ENCODE measurements around the gene TGFBR1.

TGFBR1 gene

DNA sequence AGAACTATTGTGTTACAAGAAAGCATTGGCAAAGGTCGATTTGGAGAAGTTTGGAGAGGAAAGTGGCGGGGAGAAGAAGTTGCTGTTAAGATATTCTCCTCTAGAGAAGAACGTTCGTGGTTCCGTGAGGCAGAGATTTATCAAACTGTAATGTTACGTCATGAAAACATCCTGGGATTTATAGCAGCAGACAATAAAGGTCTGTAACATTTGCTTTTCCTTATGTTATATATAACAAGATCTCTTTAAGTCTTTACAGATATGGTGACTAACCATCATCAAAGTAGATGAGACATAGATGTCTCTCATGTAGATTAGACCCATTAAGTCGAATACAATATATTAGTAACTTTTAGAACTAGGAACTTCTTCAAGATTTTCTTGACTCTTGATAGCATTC is 33.0 kb downstream of the TGFBR1 start:
- no peak for ATAC-seq
- TF ChIP-seq, protein P1, sequence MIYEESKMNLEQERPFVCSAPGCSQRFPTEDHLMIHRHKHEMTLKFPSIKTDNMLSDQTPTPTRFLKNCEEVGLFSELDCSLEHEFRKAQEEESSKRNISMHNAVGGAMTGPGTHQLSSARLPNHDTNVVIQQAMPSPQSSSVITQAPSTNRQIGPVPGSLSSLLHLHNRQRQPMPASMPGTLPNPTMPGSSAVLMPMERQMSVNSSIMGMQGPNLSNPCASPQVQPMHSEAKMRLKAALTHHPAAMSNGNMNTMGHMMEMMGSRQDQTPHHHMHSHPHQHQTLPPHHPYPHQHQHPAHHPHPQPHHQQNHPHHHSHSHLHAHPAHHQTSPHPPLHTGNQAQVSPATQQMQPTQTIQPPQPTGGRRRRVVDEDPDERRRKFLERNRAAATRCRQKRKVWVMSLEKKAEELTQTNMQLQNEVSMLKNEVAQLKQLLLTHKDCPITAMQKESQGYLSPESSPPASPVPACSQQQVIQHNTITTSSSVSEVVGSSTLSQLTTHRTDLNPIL (CRISPR knock-in tag; IDR thresholded peaks at IDR 0.05; ENCODE audit: low read depth), result no peak
- TF ChIP-seq GLIS3 (CRISPR knock-in tag; IDR thresholded peaks at IDR 0.05), result no peak
- TF ChIP-seq ZC3H10 (CRISPR knock-in tag; IDR thresholded peaks at IDR 0.05), result no peak
- no peak for TF ChIP-seq ESRRG (CRISPR knock-in tag; IDR thresholded peaks at IDR 0.05)
- TF ChIP-seq CSDC2 (CRISPR knock-in tag; IDR thresholded peaks at IDR 0.05), result no peak
- no peak for TF ChIP-seq ZNF565 (CRISPR knock-in tag; conservative IDR thresholded peaks at IDR 0.05; ENCODE audit: low read depth)
- TF ChIP-seq ZNF70 (CRISPR knock-in tag; IDR thresholded peaks at IDR 0.05), result no peak
- TF ChIP-seq SNAI2 (CRISPR knock-in tag; IDR thresholded peaks at IDR 0.05), result no peak
- no peak for TF ChIP-seq PPARA (CRISPR knock-in tag; IDR thresholded peaks at IDR 0.05; ENCODE audit: borderline replicate concordance)
- TF ChIP-seq, protein P2, sequence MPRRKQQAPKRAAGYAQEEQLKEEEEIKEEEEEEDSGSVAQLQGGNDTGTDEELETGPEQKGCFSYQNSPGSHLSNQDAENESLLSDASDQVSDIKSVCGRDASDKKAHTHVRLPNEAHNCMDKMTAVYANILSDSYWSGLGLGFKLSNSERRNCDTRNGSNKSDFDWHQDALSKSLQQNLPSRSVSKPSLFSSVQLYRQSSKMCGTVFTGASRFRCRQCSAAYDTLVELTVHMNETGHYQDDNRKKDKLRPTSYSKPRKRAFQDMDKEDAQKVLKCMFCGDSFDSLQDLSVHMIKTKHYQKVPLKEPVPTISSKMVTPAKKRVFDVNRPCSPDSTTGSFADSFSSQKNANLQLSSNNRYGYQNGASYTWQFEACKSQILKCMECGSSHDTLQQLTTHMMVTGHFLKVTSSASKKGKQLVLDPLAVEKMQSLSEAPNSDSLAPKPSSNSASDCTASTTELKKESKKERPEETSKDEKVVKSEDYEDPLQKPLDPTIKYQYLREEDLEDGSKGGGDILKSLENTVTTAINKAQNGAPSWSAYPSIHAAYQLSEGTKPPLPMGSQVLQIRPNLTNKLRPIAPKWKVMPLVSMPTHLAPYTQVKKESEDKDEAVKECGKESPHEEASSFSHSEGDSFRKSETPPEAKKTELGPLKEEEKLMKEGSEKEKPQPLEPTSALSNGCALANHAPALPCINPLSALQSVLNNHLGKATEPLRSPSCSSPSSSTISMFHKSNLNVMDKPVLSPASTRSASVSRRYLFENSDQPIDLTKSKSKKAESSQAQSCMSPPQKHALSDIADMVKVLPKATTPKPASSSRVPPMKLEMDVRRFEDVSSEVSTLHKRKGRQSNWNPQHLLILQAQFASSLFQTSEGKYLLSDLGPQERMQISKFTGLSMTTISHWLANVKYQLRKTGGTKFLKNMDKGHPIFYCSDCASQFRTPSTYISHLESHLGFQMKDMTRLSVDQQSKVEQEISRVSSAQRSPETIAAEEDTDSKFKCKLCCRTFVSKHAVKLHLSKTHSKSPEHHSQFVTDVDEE (CRISPR knock-in tag; IDR thresholded peaks at IDR 0.05), result no peak
- no peak for TF ChIP-seq ZNF8 (CRISPR knock-in tag; IDR thresholded peaks at IDR 0.05)
- no peak for TF ChIP-seq OSR1 (CRISPR knock-in tag; IDR thresholded peaks at IDR 0.05)
- no peak for TF ChIP-seq ZFP3 (CRISPR knock-in tag; IDR thresholded peaks at IDR 0.05)
- TF ChIP-seq RARB (CRISPR knock-in tag; IDR thresholded peaks at IDR 0.05), result no peak
- TF ChIP-seq BACH2 (CRISPR knock-in tag; IDR thresholded peaks at IDR 0.05; ENCODE audit: borderline replicate concordance), result no peak
- TF ChIP-seq ZFP30 (CRISPR knock-in tag; IDR thresholded peaks at IDR 0.05), result no peak
- no peak for TF ChIP-seq ISL1 (CRISPR knock-in tag; IDR thresholded peaks at IDR 0.05)
- TF ChIP-seq, protein P3, sequence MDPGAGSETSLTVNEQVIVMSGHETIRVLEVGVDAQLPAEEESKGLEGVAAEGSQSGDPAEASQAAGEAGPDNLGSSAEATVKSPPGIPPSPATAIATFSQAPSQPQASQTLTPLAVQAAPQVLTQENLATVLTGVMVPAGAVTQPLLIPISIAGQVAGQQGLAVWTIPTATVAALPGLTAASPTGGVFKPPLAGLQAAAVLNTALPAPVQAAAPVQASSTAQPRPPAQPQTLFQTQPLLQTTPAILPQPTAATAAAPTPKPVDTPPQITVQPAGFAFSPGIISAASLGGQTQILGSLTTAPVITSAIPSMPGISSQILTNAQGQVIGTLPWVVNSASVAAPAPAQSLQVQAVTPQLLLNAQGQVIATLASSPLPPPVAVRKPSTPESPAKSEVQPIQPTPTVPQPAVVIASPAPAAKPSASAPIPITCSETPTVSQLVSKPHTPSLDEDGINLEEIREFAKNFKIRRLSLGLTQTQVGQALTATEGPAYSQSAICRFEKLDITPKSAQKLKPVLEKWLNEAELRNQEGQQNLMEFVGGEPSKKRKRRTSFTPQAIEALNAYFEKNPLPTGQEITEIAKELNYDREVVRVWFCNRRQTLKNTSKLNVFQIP (CRISPR knock-in tag; IDR thresholded peaks at IDR 0.05; ENCODE audit: borderline replicate concordance, low read depth), result no peak
- no peak for TF ChIP-seq TCF4 (CRISPR knock-in tag; IDR thresholded peaks at IDR 0.05; ENCODE audit: borderline replicate concordance)

DNA sequence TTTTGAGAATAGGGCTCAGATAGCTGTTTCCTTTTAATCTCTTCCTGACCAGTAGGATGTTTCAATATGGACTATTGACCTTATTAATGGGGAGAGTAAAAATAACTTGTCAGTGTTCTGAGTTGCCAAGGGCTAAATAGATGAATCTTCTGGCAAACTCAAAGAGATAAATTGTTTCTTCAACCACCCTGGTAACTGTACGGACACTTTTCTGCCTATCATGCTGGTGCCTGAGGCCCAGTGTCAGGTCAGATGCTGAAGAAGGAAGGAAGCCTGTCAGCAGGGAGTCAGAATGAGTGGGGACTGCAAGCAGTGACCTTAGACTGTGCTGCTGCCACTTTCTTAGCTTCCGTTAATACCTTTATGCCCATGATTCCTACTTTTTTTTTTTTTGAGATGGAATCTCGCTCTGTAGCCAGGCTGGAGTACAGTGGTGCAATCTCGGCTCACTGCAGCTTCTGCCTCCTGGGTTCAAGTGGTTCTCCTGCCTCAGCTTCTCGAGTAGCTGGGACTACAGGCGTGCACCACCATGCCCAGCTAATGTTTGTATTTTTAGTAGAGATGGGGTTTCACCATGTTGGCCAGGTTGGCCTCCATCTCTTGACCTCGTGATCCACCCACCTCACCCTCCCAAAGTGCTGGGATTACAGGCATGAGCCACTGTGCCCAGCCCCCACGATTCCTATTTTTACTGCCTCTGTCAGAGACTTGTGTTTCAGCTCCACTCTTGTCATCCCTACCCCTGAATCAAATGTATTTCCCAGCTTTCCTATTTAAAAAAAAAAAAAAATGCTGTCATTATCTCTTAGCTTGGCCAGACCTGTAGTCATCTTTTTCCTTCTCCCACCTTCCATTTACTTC is 33.7 kb downstream of the TGFBR1 start:
- TF ChIP-seq CSDC2 (CRISPR knock-in tag; IDR thresholded peaks at IDR 0.05) (no peak), TOX (CRISPR knock-in tag; IDR thresholded peaks at IDR 0.05; ENCODE audit: borderline replicate concordance) (no peak), ARNTL (CRISPR knock-in tag; IDR thresholded peaks at IDR 0.05; ENCODE audit: borderline replicate concordance, low read depth) (no peak), ZFP30 (CRISPR knock-in tag; IDR thresholded peaks at IDR 0.05) (no peak), OSR1 (CRISPR knock-in tag; IDR thresholded peaks at IDR 0.05) (no peak), GLIS3 (CRISPR knock-in tag; IDR thresholded peaks at IDR 0.05) (no peak), RARB (CRISPR knock-in tag; IDR thresholded peaks at IDR 0.05) (no peak), PPARA (CRISPR knock-in tag; IDR thresholded peaks at IDR 0.05; ENCODE audit: borderline replicate concordance) (no peak), BACH2 (CRISPR knock-in tag; IDR thresholded peaks at IDR 0.05; ENCODE audit: borderline replicate concordance) (no peak), ZFP3 (CRISPR knock-in tag; IDR thresholded peaks at IDR 0.05) (no peak)
- TF ChIP-seq, protein P4, sequence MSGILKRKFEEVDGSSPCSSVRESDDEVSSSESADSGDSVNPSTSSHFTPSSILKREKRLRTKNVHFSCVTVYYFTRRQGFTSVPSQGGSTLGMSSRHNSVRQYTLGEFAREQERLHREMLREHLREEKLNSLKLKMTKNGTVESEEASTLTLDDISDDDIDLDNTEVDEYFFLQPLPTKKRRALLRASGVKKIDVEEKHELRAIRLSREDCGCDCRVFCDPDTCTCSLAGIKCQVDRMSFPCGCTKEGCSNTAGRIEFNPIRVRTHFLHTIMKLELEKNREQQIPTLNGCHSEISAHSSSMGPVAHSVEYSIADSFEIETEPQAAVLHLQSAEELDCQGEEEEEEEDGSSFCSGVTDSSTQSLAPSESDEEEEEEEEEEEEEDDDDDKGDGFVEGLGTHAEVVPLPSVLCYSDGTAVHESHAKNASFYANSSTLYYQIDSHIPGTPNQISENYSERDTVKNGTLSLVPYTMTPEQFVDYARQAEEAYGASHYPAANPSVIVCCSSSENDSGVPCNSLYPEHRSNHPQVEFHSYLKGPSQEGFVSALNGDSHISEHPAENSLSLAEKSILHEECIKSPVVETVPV (CRISPR knock-in tag; IDR thresholded peaks at IDR 0.05), result no peak
- TF ChIP-seq, protein P5, sequence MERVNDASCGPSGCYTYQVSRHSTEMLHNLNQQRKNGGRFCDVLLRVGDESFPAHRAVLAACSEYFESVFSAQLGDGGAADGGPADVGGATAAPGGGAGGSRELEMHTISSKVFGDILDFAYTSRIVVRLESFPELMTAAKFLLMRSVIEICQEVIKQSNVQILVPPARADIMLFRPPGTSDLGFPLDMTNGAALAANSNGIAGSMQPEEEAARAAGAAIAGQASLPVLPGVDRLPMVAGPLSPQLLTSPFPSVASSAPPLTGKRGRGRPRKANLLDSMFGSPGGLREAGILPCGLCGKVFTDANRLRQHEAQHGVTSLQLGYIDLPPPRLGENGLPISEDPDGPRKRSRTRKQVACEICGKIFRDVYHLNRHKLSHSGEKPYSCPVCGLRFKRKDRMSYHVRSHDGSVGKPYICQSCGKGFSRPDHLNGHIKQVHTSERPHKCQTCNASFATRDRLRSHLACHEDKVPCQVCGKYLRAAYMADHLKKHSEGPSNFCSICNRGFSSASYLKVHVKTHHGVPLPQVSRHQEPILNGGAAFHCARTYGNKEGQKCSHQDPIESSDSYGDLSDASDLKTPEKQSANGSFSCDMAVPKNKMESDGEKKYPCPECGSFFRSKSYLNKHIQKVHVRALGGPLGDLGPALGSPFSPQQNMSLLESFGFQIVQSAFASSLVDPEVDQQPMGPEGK (CRISPR knock-in tag; IDR thresholded peaks at IDR 0.05; ENCODE audit: borderline replicate concordance), result no peak
- TF ChIP-seq, protein P2 (CRISPR knock-in tag; IDR thresholded peaks at IDR 0.05), result no peak
- no peak for ATAC-seq

Data from SK-N-SH treated with all-trans-retinoic acid at 6 μM for 48 hours (cell line).